LoVo (cell line): ENCODE measurements around the gene MMP23B.
"Not testable (repeated sequence)": the region's sequence is repeated elsewhere in the genome, so short reads cannot be mapped to it uniquely, and the experiment has no call there.

Experiments used
- DNase-seq: peaks from one replicate; pipeline ENCODE4 v3.0.0-alpha.2; 2016; ENCODE audit warnings: low spot score

Gene MMP23B

GRCh38 chr1:1631782-1632420 is at the start of gene MMP23B:
MMP23B (plus strand) TSS chr1:1632173; CDS start chr1:1632219, 46 bp downstream.
- DNase-seq = no peak

- no peak for DNase-seq
These were observed 49.2 kb upstream of the MMP23B start for GRCh38 chr1:1582585-1583346.

DNA sequence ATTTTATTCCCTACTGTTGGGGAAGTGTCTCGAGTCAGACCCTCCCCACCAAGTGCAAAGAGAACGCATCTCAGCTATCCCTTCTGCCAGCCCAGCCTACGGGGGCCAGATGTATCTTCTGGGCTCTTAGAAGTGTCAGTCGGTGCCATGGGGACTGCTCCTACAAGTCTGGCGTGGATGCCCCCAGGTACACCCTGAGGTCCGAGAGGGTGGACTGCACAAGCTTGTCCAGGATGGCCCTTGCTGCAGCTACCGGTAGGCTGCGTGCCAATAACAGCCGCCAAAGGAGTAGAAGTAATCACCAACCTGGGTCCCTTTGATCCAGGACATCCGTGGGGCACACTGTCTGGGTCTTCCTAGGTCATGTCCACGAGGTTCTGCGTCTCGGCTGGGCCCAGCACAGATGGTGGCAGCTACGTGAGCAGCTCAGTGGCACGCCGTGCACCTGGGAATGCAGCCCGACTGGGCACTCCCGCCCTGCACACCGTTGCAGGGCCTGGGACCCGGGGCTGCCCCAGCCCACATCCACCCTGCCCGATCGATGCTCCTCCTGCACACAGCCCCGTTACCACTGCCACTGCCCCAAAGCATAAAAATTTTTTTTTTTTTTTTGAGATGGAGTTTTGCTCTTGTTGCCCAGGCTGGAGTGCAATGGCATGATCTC is 48.5 kb upstream of the MMP23B start:
- DNase-seq = no peak

- no peak for DNase-seq
These were observed 40.5 kb upstream of the MMP23B start for GRCh38 chr1:1591452-1591851.

- DNase-seq = no peak
These were observed 38.0 kb upstream of the MMP23B start for GRCh38 chr1:1593834-1594601.

GRCh38 chr1:1594602-1595260 is 37.2 kb upstream of the MMP23B start:
- DNase-seq = no peak

- DNase-seq = not testable (repeated sequence)
These were observed 36.6 kb upstream of the MMP23B start for GRCh38 chr1:1595341-1595740.

DNA sequence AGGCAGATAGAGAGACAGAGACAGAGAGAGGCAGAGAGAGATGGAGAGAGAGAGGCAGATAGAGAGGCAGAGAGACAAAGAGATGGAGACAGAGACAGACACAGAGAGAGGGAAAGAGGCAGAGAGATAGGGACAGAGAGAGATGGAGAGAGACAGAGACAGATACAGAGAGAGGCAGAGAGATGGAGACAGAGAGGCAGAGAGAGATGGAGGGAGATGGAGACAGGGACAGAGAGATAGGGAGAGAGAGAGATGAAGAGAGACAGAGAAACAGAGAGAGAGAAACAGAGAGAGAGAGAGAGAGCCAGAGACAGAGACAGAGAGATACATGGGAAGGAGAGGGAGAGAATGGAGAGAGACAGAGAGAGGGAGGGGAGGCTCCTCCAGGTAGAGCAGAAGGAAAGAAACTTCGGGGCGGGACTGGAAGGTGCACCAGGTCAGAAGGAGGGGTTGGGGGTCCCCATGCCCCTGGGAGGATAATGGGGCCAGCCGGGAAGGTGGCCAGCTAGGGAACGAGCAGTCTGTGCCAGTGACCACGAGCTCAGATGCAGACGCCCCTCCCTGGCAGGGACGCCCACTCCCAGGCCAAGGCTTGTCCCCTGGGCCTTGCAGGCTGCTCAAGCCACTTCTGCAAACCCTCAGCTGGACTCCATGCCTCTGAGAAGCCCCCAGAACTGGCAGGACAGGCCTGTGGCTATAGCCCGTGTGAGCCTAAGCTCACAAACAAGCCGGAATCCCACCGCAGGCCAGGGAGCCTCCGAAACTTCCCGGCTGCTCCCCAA is 35.3 kb upstream of the MMP23B start:
- no peak for DNase-seq

DNA sequence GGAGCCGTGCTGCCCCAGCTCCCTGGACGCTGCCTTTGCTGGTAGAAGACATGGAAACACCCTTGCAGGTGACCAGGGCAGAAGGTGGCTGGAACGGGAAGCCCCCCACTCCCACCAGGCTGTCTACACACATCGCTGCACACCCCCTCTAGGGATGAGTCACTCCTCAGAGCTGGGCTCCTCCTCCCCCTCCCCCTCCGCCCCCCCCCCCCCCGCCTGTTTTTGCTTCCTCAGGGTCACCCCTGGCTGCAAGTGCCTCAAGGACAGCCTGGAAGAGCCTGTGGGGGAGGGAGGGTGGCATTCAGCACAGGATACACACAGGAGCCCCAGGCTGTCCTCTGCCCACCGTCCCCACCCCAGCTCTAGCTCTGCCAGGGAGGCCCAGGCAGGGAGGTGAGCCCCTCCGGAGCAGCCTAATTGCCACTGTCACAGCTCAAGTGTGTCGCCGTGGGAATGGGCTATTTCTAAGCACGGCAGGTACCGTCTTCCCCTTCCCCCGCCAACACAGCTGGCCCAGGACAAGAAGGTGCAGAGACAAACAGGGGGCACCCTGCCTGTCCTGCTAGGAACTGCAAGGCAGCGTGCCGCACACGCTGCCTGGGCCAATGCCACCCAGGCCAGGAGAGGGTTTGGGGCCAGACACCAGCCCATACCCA is 34.6 kb upstream of the MMP23B start:
- DNase-seq = no peak

- no peak for DNase-seq
These were observed 33.8 kb upstream of the MMP23B start for GRCh38 chr1:1598051-1598719.

DNA sequence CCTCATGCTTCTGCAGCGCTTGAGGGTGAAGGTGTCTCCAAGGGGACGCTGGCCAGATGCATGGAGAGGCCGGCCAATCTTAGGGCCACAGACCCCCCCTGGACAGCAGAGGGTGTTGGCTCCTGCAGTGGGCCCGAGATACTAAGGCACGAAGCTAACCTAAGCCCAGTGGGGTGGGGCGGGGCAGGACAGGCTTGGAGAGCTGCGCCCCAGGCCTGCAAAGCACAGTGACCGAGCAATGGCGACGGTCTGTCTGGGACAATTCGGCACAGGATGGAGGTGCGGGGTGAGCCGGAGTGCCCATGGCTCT is 33.3 kb upstream of the MMP23B start:
- DNase-seq = no peak

DNA sequence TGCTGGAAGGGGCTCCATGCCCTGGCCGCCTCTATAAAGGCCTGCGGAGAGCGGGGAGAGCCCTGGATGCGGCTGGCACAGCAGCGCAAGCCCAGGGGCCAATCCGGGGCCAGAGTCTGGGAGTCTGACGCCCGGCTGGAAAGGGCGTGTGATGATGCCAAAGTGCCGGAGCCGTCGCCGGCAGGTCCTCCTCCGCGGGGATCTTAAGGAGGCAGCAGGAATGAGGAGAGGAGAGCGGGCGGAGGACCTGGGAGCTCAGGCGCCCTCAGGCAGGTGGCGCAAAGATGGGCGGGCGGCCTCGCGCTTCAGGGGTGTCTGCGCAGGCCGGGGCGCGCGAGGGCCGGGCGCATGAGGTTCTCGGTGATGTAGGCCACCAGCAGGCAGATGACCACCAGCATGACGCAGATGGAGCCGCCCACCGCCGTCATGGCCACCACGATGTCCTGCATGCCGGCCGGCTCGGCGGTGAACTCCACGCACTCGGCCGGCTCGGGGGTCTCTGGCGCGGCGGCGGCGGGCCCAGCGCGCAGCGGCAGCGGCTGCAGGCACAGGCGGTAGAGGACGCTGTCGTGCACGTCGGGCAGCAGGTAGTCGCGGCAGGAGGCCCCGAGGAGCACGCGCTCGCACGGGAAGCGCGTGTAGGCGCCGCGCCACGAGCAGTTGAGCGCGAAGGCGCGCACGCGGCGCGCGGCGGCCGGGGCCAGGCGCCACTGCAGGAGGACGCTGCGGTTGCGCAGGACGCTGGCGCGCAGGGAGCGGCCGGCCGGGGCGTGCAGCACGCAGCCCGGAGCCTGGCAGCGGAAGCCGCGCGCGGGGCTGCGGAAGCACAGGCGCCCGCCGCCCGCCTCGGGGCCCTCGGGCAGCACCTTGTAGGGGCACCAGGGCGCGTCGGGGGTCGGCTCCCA is 32.7 kb upstream of the MMP23B start:
- DNase-seq = peak; percentile 40

DNA sequence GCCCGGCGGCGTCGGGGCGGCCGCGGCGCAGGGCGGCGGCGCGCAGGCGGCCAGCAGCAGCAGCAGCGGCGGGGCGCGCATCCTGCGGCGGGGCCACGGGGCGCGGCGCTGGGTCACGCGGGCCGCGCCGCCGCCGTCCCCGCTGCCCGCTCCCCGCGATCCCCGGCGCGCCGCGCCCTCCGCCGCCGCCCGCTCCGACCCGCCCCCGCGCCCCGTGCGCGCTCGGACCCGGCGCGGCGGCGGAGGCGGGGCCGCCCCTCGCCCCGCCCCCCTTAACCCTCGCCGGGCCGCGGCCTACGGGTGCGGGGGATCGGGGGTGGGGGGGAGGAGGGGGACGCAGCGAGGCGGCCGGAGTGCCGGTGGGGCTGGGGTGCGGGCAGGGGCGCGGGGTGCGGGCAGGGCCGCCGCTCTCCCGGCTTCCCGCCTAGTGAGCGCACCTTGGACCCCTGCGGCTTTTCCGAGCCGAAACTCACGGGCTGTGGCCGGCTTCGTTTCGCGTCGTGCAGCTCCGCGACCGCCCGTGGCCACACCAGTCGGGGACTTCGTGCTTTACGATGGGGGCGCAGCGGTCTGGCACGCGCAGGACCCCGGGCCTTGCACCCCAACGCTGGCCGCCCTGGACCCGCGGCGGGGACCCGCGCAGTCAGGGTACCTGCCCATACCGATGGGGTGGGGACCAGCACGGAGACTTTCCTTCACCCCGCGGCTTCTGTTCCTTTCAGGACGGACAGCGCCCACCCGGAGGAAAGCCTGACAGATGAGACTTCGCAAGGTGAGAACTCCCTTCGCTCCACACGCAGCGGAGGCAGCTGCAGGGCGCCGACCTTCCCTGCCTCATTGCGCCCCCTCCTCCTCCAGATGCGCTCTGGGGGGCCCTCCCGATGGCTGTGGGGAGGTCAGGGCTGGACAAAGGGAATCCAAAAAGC is 31.8 kb upstream of the MMP23B start, which contains the start of gene FNDC10:
FNDC10 (minus strand) TSS at position 201 of the 926 bp plus-strand sequence; CDS start at position 81, 120 bp downstream.
- DNase-seq = peak; percentile 12

DNA sequence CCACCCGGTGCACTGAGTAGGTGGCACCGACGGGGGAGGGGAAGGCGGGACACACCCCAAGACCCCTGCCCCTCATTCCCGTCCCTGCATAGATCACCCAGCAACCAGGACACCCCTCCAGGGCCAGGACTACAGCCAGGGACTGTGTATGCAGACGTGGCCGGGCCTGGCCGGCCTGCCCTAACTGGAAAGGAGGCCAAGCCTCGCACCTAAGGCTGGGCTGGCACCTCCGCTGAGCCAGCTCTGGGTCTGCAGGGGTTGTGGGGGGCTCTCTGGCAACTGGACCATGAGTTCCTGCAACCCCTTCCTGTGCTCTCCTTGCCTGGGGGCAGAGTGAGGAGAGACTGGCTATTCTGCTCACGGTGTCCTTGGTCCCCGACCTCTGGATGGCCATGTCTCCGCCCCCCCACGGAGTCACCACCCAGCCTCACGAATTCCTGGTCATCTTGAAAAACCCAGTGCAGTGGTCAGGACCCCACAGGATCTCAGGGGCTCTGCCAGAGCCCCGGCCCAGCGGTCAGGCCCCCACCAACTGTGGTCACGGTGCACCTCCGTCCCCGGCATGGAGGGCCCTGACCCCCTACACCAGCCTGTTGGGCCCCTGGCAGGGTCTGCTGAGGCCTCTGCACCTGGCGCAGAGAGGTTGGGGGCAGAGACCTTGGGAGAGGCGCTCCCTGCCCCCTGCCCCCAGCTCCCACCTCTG is 31.0 kb upstream of the MMP23B start:
- DNase-seq = no peak

- DNase-seq = no peak
These were observed 30.2 kb upstream of the MMP23B start for GRCh38 chr1:1601564-1602303.

GRCh38 chr1:1602304-1602967 is 29.5 kb upstream of the MMP23B start:
- no peak for DNase-seq
